ENCODE measurements around the gene CYP4X1. TPM values are rescaled to one million over a fixed set of nuclear protein-coding genes. Genes with fewer than 3 reads are reported as not detected.
"Not testable (repeated sequence)": the region's sequence is repeated elsewhere in the genome, so short reads cannot be mapped to it uniquely, and the experiment has no call there.

CYP4X1 gene
- polyA plus RNA-seq, 4 donors: 8.2 to 13.8 (median 11.4) TPM

- no peak for DNase-seq (ENCODE audit: low read depth in 4 of 4, low spot score in 3 of 4)
Measured at GRCh38 chr1:47067097-47067594, 43.7 kb downstream of the CYP4X1 start, which contains the start of gene CYP4Z1. CYP4Z1 (plus strand) TSS chr1:47067231; CDS start chr1:47067491, 260 bp downstream.

GRCh38 chr1:47069080-47069479 is 45.6 kb downstream of the CYP4X1 start:
- DNase-seq (ENCODE audit: low read depth in 4 of 4, low spot score in 3 of 4): not testable (repeated sequence)

- DNase-seq (ENCODE audit: low read depth in 4 of 4, low spot score in 3 of 4): not testable (repeated sequence)
Measured at GRCh38 chr1:47069509-47069908, 46.0 kb downstream of the CYP4X1 start.

GRCh38 chr1:47089356-47089755 is 65.9 kb downstream of the CYP4X1 start:
- peak in 1 of 4 donors; percentile 2 for DNase-seq (ENCODE audit: low read depth in 4 of 4, low spot score in 3 of 4)

- not testable (repeated sequence) for DNase-seq (ENCODE audit: low read depth in 4 of 4, low spot score in 3 of 4)
Measured at GRCh38 chr1:47091476-47091875, 68.0 kb downstream of the CYP4X1 start.

Other genes with a start within 250 kb of the CYP4X1 start
- gene CYP4B1, start 224.6 kb upstream of the CYP4X1 start, polyA plus RNA-seq (ENCODE audit: insufficient read length in 4 of 4): 1 to 10 TPM; 1.6 to 5.5 (median 2.0) TPM
- gene CYP4A11, start 82.2 kb upstream of the CYP4X1 start, polyA plus RNA-seq (ENCODE audit: insufficient read length in 4 of 4): 10 to 100 TPM in 3 of 4 donors, 1 to 10 TPM in 1; 2.7 to 56.4 (median 32.6) TPM
- under 1 TPM in 3 of 4 donors, not detected in 1; 0.20 to 0.44 (median 0.42) TPM for gene CYP4Z1, start 43.6 kb downstream of the CYP4X1 start, polyA plus RNA-seq (ENCODE audit: insufficient read length in 4 of 4)
- gene CYP4A22, start 113.8 kb downstream of the CYP4X1 start, polyA plus RNA-seq (ENCODE audit: insufficient read length in 4 of 4): 1 to 10 TPM in 3 of 4 donors, under 1 TPM in 1; 0.53 to 8.2 (median 4.3) TPM
- 10 to 100 TPM in 3 of 4 donors, 1 to 10 TPM in 1; 1.6 to 39.6 (median 35.5) TPM for gene PDZK1IP1, start 166.4 kb downstream of the CYP4X1 start, polyA plus RNA-seq (ENCODE audit: insufficient read length in 4 of 4)
- 1 to 10 TPM; 3.8 to 6.2 (median 4.2) TPM for gene TAL1, start 208.6 kb downstream of the CYP4X1 start, polyA plus RNA-seq (ENCODE audit: insufficient read length in 4 of 4)

Measured in left renal pelvis (tissue), 4 donors.